Activated CD4-positive, CD25-positive, alpha-beta regulatory T cell (primary cell): ENCODE measurements around the gene SCN5A.

Source experiments
- DNase-seq, 4 experiments: peaks; one replicate each; lab custom pipeline; 2025; lab: John Stamatoyannopoulos, UW

Gene SCN5A

DNA sequence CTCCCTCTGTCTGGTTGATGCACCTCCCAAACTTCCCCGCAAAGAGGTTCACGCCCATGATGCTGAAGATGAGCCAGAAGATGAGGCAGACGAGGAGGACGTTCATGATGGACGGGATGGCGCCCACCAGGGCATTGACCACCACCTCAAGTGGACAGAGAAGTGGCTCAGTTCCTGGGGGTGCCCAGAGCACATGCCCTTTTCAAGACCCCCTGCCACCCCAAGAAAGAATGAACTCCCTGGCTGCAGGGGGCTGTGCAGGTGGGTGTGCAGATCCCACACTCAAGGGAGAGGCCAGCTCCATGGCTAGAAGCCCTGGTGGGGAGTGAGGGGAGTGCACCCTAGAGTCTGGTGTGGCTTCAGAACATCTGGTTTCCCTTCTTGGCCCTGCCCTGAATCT is 89.2 kb downstream of the SCN5A start:
- DNase-seq: no peak

DNA sequence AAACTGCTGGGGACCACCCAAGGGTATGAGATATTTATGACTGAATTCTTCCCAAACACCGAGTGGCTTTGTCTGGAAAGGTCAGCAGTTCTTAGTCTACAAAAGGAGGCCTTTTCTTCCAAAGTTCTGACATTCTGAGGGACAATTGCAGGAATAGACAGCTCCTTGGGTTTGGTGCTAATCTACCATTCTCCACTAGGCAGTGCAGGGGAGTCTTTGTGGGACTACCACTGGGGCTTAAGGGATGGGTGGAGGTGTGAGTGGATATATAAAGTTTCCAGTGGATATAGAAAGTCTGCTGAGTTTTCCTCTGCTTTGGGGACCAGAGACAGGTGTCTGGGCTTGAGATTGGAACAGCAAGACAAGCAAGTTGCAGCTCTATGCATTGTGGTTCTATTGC is 90.6 kb downstream of the SCN5A start:
- no peak for DNase-seq

DNA sequence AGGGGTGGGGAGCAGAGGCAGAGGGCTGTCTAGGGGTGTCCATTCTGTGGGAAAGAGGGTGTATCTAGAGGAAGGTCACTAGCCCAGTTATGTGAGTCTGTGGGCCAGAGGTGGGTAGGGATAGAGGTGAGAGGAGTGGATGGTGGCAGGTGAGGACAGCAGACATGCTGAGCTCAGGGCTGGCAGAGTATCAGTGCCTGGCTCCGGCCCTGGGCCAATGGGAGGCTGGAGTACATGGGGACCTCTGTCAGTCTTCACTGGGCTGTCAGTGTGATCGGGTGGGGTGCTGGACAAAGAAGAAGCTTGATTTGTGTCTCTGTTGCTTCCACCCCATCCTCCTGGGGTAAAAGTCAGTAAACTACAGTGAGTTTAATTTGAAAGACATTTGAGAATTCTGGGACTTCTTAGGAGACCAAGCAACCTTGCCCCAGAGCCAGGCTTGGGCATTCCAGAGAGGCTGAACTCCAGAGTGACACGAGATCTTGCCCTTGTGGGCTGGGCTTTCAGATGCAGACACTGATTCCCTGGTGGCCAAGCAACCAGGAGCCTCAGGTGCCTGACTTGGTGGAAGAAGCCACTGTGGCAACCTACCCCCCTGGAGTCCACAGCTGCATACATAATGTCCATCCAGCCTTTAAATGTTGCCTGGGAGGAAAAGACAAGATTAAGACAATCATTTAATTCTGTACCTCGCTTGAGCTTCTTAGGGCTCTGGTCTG is 92.7 kb downstream of the SCN5A start:
- no peak for DNase-seq

DNA sequence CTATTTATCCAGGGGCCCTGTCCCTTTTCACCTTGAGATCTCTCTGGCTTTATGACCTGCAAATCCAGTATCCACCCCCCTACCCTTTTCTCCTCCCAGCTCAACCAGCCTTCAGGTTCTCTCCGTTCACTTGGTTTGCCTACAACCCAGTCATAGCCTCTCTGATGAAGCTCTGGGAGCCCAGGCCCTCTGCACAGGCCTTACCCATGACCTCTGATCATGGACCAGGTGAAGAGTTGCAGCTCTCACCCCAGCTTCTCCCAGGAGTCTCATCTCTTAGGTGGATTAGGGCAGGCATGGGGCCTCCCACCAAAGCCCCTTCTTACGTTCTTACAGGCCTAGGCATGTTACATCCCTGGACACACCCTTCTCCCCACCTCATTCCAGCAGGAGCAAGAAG is 93.6 kb downstream of the SCN5A start:
- DNase-seq: no peak

DNA sequence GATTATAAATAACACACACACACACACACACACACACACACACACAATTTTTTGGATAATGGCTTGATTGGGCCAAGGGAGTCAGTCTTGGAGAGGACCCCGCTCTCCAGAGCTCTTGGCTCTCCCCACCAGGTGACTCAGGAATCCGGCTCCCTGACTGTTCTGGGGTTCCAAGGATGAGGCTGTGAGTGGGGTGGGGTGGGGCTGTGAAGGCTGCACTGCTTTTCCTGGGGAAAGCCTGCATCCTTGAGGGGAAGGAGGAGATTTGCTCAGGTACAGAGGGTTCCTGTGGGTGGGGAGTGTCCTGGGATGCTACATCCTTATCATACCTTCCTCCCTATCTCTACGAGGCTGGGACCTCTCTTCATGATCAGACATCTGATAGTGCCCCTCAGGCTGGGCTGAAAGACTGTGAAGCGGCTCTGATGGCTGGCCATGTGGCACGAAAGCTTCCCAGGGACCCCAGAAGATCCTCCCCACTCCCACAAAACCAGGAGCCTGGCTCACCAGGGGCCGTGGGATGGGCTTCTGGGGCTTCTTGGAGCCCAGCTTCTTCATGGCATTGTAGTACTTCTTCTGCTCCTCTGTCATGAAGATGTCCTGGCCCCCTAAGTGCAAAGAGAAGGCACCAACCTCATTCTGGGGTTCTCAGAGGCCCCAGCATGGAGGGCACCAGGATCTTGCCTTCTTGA is 94.2 kb downstream of the SCN5A start:
- no peak for DNase-seq

DNA sequence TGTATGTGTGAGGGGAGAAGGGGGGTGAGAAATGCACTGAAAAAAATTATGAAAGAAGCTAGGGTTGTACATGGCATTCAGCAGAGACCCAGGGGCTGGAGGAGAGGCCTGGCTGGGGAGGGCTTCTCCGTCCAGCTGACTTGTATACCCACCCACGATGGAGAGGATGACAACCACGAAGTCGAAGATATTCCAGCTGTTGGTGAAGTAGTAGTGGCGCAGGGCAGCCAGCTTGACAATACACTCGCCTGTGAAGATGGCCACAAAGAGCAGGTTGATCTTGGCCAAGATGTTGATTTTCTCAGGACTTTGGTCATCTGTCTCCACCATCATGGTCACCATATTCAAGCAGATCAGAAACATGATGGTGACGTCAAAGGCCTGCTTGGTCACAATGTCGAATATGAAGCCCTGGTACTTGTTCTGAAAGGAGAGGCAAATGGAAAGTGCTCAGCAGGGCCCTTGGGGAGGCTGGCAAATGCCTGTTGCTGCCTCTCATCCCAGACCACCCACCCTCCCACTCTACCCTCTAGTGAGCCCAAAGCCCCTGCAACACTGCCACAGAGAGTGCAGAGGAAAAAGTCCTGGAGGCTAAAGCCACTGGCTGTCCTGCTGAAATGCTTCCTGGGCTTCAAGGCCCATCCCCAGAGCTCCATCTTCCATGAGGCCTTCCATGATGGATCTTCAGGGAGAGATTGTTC is 95.2 kb downstream of the SCN5A start:
- no peak for DNase-seq

DNA sequence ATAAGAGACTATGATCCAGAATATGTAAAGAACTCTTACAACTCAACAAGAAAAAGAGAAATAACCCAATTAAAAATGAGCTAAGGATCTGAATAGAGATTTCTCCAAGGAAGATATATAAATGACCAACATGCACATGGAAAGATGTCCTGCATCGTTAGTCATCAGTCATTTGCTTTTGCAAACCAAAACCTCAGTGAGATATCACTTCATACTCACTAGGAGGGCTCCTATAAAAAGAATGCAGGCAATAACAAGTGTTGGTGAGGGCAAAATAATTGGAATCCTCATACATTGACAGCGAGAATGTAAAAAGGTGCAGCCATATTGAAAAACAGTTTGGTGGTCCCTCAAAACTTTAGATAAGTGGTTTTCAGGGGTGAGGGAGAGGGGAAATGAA is 96.4 kb downstream of the SCN5A start:
- DNase-seq: no peak

DNA sequence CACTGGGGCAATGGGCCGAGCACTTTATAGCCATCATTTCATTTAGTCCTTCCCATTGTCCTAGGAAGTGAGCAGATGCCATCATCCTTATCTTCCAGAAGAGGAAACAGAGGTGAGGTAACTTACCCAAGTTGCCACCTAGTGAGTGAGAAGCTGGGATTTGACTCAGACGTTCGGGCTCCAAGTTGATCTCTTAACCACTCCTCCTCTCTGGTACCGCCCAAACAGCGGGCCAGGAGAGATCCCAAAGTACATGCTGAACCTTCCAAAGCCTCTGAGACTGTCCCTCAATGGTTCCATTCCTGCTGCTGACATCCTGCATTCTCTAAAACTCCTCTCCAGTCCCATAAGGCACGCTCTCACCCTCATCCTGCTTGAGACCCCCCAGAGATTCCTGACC is 97.1 kb downstream of the SCN5A start:
- no peak for DNase-seq

DNA sequence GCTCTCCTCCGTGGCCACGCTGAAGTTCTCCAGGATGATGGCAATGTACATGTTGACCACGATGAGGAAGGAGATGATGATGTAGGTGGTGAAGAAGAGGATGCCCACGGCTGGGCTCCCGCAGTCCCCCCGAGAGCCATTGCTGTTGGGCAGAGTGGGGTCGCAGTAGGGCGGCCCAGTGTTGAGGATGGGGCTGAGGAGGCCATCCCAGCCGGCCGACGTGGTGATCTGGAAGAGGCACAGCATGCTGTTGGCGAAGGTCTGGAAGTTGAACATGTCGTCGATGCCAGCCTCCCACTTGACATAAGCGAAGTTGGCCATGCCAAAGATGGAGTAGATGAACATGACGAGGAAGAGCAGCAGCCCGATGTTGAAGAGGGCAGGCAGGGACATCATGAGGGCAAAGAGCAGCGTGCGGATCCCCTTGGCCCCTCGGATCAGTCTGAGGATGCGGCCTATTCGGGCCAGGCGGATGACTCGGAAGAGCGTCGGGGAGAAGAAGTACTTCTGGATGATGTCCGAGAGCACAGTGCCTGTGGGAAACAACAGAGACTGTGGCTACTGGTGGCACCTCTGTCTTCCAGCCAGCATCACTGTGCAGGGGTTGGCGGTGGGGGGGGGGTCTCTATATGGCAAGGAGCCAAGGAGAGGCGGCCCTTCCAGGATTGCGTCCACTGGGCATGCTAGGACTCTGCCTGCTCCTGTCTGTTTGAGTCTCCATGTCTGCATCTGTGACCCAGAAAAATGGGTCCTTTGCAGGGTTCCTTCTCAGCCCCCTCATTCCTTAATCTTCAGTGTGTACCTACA is 98.3 kb downstream of the SCN5A start:
- DNase-seq: no peak

DNA sequence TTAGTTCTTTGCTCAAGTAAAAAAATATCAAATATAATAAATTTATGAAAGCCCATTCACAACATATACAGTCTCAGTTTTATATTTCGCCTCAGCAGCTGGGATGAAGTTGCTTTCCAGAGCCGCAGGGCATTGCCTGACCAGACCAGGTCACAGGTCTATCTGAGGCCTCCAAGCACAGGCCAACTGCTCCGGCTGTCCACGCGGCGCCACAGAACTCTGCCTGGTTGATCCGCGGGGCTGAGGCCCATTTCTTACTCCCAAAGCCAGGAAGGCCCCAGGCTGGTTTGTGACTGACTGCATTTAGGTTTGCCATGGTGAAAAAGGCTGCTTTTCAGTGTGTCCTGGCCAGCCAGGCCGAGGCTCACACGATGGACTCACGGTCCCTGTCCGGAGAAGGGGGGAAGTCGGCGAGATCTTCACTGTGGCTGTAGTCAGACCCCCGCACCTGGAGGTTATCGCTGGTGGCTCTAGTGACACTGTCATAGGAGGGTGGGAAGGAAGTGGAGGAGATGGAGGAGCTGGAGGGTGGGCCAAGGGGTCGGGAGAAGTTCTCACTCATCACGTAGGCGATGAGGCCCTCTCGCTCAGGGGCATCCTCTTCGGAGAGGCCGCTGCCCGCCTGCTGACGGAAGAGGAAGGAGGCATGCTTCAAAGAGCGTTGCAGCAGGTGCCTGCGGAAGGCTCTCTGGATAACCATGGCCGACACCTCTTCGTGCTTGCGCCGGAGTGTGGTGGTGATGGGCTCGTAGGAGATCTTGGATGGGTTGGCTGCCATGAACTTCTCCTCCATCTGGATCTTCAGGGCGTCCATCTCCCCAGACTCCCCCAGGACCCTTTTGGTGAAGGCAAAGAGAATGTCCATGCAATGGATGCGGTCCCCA is 99.3 kb downstream of the SCN5A start:
- no peak for DNase-seq

DNA sequence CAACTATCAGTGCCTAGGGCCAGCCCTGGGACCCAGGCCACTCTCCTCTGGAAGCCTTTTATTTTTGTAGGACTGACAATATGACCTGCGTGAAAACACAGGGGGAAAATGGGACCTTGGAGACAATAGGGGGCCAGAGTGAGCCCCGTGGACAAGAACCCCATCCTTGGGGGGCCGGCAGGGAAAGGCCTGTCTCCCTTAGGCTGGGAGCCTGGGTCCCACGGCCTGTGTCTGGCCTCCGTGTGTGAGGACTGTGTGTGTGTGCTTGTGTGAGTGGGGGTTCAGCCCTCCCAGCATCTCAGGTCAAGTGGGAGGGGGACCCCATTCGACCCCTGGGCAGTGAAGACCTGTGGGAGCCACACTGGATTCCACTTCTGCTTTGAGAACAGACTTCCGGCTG is 100.0 kb downstream of the SCN5A start:
- DNase-seq: no peak

DNA sequence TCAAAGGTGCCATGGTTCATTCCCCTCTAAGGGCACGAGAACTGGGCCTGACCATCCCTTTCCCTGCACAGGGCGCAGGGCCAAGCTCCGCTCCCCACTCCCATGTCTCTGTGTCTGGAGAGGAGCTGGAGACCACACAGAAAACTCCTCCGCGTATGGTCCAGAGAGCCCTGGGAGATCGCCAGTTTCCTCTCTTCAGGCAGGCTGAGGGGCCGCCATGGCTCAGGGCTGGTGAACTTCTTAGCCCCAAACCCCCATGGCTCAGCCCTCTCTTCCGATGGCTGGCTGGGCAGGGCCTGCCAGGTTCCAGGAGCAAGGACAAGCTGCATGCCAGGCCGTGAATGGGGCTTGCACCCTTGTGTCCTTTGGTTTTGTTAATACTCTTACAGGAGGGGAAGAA is 100.4 kb downstream of the SCN5A start:
- DNase-seq: no peak

DNA sequence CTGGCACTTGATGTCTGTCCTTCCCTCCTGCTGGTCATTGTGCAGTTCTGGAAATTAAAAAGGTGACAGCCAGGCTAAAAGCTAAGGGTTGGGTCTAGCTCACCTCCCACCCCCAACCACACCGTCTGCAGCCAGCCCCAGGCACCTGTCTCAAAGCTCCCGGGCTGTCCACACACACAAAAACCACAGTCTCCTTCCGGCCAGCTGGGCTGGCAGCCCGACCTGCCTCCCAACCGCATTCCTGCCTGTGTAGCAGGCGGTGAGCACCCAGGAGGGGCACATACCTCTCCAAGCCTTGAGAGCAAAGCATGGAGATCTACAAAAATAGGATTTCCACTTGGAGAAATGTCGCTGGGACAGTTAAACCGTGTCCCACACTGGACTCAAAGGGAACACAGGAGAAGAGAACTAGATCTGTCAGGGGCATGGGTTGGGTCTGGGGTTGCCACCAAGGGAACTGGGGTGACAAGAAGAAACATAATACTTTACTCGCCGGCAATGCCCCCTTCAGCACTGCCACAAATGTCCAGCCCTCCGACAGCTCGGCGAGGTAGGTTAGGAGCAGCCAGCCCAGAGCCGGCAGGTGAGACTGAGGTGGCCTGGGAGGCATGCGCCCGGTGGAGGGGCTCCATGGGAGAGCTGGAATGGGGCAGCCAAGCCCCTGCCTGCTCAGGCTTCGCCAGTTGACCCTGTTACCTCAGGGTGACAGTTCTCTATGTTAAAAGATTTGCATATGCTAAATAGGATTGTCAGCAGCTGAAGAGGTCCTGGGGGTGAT is 101.1 kb downstream of the SCN5A start:
- no peak for DNase-seq

DNA sequence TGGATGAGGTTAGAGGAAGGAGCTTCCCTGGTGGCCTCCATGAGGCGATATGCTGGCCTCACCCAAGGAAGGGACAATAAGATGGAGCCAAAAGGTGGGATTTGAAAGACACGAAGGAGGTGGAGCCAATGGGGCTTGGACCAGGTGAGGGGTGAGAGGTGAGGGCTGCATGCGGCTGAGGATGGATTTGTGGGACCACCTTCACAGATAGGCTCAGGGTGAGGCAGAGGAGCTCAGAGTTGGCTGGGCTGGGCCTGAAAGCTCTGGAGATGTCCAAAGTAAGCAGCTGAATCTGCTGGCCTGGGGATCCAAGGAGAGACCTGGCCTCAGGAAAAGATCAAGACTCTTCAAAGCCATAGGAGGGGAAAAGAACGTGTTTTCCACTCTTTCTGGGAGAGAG is 103.5 kb downstream of the SCN5A start:
- no peak for DNase-seq

DNA sequence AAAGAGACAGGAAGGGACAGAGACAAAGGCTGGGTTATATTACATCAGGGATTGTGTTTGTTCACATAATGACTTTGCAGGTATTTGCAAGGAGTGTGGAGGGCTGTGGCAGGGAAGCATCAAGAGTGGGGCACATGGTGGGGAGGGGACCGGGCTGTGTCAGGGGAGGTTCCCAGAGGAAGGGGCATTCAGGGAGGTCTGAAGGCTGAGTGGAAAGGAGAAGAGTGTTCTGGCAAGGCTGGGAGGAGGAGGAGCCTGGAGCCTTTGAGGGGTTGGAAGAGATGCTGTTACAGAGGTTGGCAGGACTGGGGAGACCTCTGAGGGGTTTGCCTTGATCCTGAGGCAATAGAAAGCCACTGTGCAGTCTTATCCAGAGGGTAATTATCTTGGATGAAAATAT is 103.9 kb downstream of the SCN5A start:
- no peak for DNase-seq

DNA sequence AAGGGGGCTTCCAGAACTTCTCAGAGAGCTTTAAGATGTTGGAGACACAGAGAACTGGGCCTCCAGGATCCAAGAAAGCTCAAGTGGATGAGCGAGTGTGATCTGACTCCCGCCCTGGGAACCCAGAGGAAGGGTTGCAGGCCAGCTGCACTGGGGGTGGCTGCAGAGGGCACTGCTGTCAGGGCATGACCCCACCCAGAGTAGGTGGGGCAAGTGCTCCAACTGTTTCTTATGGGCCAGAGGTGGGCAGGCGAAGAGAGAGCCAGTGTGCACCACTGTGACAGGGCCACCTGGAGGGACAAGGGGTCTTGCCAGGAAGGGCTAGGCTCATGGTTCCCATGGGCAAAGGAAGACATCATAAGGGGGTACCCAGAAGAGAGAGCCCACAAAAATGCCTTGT is 104.6 kb downstream of the SCN5A start:
- DNase-seq: no peak

DNA sequence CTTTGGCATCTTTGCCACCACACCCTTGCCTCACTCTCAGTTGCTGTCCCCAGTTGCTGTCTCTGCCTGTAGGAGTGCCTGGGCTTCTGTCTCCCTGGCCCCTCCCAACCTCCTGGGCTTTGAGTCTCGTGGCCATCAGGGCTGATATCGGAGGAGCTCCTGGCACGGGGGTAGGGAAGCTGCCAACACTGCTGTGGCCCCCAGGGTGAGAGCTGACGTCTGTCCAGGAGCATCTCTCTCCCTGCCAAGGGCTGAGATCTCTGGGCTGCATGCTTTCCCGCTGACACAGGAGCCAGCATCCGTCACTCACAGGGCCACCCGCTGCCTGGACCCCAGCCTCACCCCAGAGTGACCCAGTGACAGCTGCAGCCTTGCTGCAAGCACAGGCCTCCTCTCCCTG is 105.9 kb downstream of the SCN5A start:
- DNase-seq: no peak

DNA sequence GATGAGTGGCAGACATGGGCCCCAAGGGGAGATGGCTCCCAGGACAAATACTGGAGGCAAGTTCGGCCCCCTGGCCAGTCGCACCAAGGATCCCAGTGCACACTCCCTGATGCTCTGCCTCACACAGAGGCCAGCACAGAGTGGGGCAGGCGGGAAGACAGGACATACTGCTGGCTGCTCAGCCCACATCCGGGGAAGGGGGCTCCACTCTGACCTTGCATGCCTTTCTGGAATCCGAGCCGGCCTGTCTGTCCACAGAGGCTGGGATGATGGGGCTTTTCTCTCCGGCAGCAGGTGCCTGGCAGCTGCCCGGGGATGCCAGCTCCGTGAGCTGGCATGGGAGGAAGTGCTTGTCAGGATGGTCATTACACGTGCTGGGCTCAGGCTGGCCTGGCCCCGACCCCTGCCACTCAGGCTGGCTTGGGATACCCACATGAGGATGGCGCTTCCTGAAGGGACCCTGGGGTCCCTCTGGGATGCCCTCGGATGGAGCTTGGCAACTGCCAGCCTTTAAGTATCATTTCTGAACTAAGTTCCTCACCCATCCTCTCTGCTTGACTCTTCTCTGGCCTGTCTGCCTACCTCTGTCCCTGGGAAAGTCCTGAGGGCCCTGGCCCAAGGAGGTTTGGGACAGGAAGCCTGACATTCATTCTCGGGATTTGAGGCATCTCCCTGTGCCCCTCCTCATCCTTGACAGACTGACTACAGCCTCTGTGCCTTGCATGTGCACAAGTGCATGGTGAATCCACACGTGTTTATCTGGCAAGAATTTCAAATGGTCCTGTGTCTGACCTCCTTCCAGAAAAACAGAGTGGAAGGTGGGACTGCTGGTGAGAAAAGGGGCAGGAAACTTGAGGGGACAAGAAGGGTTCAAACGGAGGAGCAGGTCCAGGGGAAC is 106.8 kb downstream of the SCN5A start:
- no peak for DNase-seq

DNA sequence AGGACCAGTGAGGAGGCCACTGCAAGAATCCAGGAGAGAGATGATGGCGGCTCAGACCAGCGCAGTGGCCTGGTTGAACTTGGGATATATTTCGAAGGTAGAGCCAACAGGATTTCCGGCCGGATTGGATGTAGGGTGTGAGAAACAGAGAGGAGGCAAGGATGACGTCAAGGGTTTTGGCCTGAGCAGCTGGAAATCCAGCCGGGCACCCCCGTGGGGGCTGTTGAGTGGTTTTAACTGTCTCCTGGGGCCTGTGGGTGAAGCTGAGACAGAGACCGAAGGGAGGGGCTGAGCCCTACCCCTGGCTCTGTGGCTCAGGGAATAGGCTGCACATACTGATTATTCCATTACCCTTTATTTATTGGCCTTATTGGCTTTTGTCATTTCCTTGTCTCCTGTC is 107.7 kb downstream of the SCN5A start:
- no peak for DNase-seq
